GM23338 (cell line): ENCODE measurements around the gene OR9I1. TPM values are rescaled to one million over a fixed set of nuclear protein-coding genes. Genes with fewer than 3 reads are reported as not detected.

ENCODE experiments used
- ATAC-seq: fragments of 200-7000 bp; cut with Tn5 transposase; 3 replicates; pipeline ENCODE4 v1.9.1; 2020
- DNase-seq: peaks from one replicate; pipeline ENCODE4 v3.0.0-alpha.2; 2015; ENCODE audit warnings: low spot score
- H2AFZ ChIP-seq: fragments of 200-600 bp; sonication (generic); 2 replicates; pipeline ENCODE4 v1.8.0; 2016; ENCODE audit warnings: antibody characterized with exemption, mild to moderate bottlenecking, moderate library complexity
- H3F3A ChIP-seq: fragments of 200-600 bp; sonication (generic); replicated peaks from 2 replicates; pipeline ENCODE4 v1.8.0; 2017; ENCODE audit warnings: antibody characterized with exemption, mixed run types, low read depth
- H3K27ac ChIP-seq: fragments of 200-600 bp; sonication (generic); 2 replicates; pipeline ENCODE4 v1.6.1; 2016; ENCODE audit warnings: low read depth
- H3K27me3 ChIP-seq: fragments of 200-600 bp; sonication (generic); 2 replicates; pipeline ENCODE4 v1.8.0; 2016; ENCODE audit warnings: mild to moderate bottlenecking, mixed run types, moderate library complexity; ENCODE audit not compliant: insufficient read depth
- H3K36me3 ChIP-seq: fragments of 200-600 bp; sonication (generic); 2 replicates; pipeline ENCODE4 v1.8.0; 2016; ENCODE audit warnings: mild to moderate bottlenecking; ENCODE audit not compliant: insufficient read depth
- H3K4me1 ChIP-seq: fragments of 200-600 bp; sonication (generic); 2 replicates; pipeline ENCODE4 v1.8.0; 2016; ENCODE audit warnings: mild to moderate bottlenecking, moderate library complexity; ENCODE audit not compliant: insufficient read depth
- H3K4me2 ChIP-seq: fragments of 200-600 bp; sonication (generic); 2 replicates; pipeline ENCODE4 v1.7.1; 2017; ENCODE audit warnings: mixed run types
- H3K4me3 ChIP-seq: fragments of 200-600 bp; sonication (generic); 2 replicates; pipeline ENCODE4 v1.6.1; 2016; ENCODE audit warnings: mixed run types
- H3K79me2 ChIP-seq: fragments of 200-600 bp; sonication (generic); replicated peaks from 2 replicates; pipeline ENCODE4 v1.8.0; 2017; ENCODE audit warnings: mild to moderate bottlenecking; ENCODE audit not compliant: insufficient read depth
- H3K9me2 ChIP-seq: fragments of 200-600 bp; sonication (generic); 2 replicates; pipeline ENCODE4 v1.8.0; 2017; ENCODE audit not compliant: insufficient read depth
- H4K20me1 ChIP-seq: fragments of 200-600 bp; sonication (generic); replicated peaks from 2 replicates; pipeline ENCODE4 v1.8.0; 2017; ENCODE audit warnings: mild to moderate bottlenecking; ENCODE audit not compliant: insufficient read depth
- H3K27ac Mint-ChIP-seq: 2 replicates; pipeline ENCODE4 v1.8.0; 2020; ENCODE audit warnings: inconsistent platforms, mild to moderate bottlenecking, moderate library complexity, mixed read lengths
- H3K27me3 Mint-ChIP-seq: 3 replicates; pipeline ENCODE4 v1.8.0; 2022; ENCODE audit warnings: low read depth, mild to moderate bottlenecking, moderate library complexity, mixed read lengths, inconsistent platforms; ENCODE audit not compliant: insufficient read depth, poor library complexity
- H3K36me3 Mint-ChIP-seq: 3 replicates; pipeline ENCODE4 v1.8.0; 2021; ENCODE audit warnings: low read depth, mild to moderate bottlenecking, inconsistent platforms, moderate library complexity, mixed read lengths
- H3K4me1 Mint-ChIP-seq: 3 replicates; pipeline ENCODE4 v1.8.0; 2020; ENCODE audit warnings: mild to moderate bottlenecking, inconsistent platforms, mixed read lengths
- H3K4me3 Mint-ChIP-seq: 3 replicates; pipeline ENCODE4 v1.8.0; 2021; ENCODE audit warnings: moderate library complexity, mild to moderate bottlenecking, inconsistent platforms, mixed read lengths
- H3K9me3 Mint-ChIP-seq: 3 replicates; pipeline ENCODE4 v1.8.0; 2020; ENCODE audit warnings: moderate library complexity, mild to moderate bottlenecking, inconsistent platforms, mixed read lengths
- CREB1 ChIP-seq: fragments of 250-450 bp; sonication (Bioruptor Pico); IDR thresholded peaks from 2 replicates; pipeline ENCODE4 v1.5.0; 2020; ENCODE audit warnings: low read depth, mild to moderate bottlenecking, moderate library complexity
- EZH2 ChIP-seq: fragments of 200-600 bp; sonication (generic); IDR thresholded peaks from one replicate; pipeline ENCODE4 v1.8.0; 2017; ENCODE audit warnings: antibody characterized with exemption, mild to moderate bottlenecking, low read depth; ENCODE audit not compliant: unreplicated experiment
- EZH2phosphoT487 ChIP-seq: fragments of 200-600 bp; sonication (generic); IDR thresholded peaks from one replicate; pipeline ENCODE4 v1.8.1; 2018; ENCODE audit warnings: antibody characterized with exemption; ENCODE audit not compliant: unreplicated experiment
- JUNB ChIP-seq: IDR thresholded peaks from one replicate; pipeline ENCODE4 v1.6.1; 2016; ENCODE audit warnings: antibody characterized with exemption; ENCODE audit not compliant: unreplicated experiment
- NANOG ChIP-seq: IDR thresholded peaks from 2 replicates; pipeline ENCODE4 v1.6.1; 2016; ENCODE audit warnings: antibody characterized with exemption, borderline replicate concordance
- POLR2AphosphoS5 ChIP-seq: IDR thresholded peaks from 2 replicates; pipeline ENCODE4 v1.6.1; 2016; ENCODE audit warnings: antibody characterized with exemption, low read depth
- REST ChIP-seq: IDR thresholded peaks from one replicate; pipeline ENCODE4 v1.6.1; 2018; ENCODE audit warnings: antibody characterized with exemption; ENCODE audit not compliant: unreplicated experiment
- STAT1 ChIP-seq: IDR thresholded peaks from one replicate; pipeline ENCODE4 v1.6.1; 2016; ENCODE audit warnings: antibody characterized with exemption; ENCODE audit not compliant: unreplicated experiment
- ZNF331 ChIP-seq: fragments of 250-450 bp; sonication (Bioruptor Pico); IDR thresholded peaks from 2 replicates; pipeline ENCODE4 v1.5.0; 2020; ENCODE audit warnings: low read depth, mild to moderate bottlenecking, moderate library complexity
- polyA plus RNA-seq: library from polyadenylated mRNA; unstranded; fragments of >200 nt; fragmentation: Nextera tagmentation; extraction: Ambion mirVana; gene quantifications from 2 replicates; pipeline ENCODE4 v1.2.1, GENCODE V29; 2016
- total RNA-seq: library from RNA; depleted of rRNA; stranded (reverse); fragments of >200 nt; shearing (Covaris generic); gene quantifications from 2 replicates; pipeline ENCODE4 v1.2.3, GENCODE V29; 2014
- TF ChIP-seq, protein P1 (sequence below), 2 experiments: fragments of 200-600 bp in 1 of 2; sonication (generic) in 1 of 2; conservative IDR thresholded peaks; 2 replicates each; pipeline versions ENCODE4 v1.5.1 to v1.6.1; 2016 to 2017; ENCODE audit warnings: antibody characterized with exemption in 2 of 2, low read depth in 2 of 2, mild to moderate bottlenecking in 2 of 2, moderate library complexity in 1 of 2
- TF ChIP-seq, protein P2 (sequence below): IDR thresholded peaks from 2 replicates; pipeline ENCODE4 v1.6.1; 2016; ENCODE audit warnings: antibody characterized with exemption

Gene OR9I1
- total and polyA plus RNA-seq, 2 experiments from 2014 or later = not detected

GRCh38 chr11:58164990-58165389 lies 39.7 kb upstream of the OR9I1 start:
- no peaks in the 10 kb centered on the region for H3F3A ChIP-seq
- H3K36me3 ChIP-seq = no peaks in the 10 kb centered on the region
- Mint-ChIP-seq H3K4me3 (no peak overlapping the region), H3K27me3 (peaks cover 4% of the 10 kb centered on the region), H3K9me3 (no peaks in the 10 kb centered on the region), H3K27ac (no peak overlapping the region), H3K4me1 (peaks cover 3% of the 10 kb centered on the region; the same call in 2 of the 3 replicates), H3K36me3 (no peaks in the 10 kb centered on the region)
- no peak overlapping the region for H3K4me3 ChIP-seq
- H3K27ac ChIP-seq = no peak overlapping the region
- H4K20me1 ChIP-seq = no peaks in the 10 kb centered on the region
- peak overlapping the region; percentile 33; the same call in 1 of the 2 replicates for H2AFZ ChIP-seq
- H3K79me2 ChIP-seq = no peaks in the 10 kb centered on the region
- no peak overlapping the region for H3K4me2 ChIP-seq
- no peak for ATAC-seq
- TF ChIP-seq EZH2phosphoT487 (no peak), REST (no peak), NANOG (no peak), POLR2AphosphoS5 (no peak), STAT1 (no peak), ZNF331 (no peak), JUNB (no peak), EZH2 (no peak), CREB1 (no peak)
- TF ChIP-seq, protein P1, sequence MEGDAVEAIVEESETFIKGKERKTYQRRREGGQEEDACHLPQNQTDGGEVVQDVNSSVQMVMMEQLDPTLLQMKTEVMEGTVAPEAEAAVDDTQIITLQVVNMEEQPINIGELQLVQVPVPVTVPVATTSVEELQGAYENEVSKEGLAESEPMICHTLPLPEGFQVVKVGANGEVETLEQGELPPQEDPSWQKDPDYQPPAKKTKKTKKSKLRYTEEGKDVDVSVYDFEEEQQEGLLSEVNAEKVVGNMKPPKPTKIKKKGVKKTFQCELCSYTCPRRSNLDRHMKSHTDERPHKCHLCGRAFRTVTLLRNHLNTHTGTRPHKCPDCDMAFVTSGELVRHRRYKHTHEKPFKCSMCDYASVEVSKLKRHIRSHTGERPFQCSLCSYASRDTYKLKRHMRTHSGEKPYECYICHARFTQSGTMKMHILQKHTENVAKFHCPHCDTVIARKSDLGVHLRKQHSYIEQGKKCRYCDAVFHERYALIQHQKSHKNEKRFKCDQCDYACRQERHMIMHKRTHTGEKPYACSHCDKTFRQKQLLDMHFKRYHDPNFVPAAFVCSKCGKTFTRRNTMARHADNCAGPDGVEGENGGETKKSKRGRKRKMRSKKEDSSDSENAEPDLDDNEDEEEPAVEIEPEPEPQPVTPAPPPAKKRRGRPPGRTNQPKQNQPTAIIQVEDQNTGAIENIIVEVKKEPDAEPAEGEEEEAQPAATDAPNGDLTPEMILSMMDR (conservative IDR thresholded peaks at IDR 0.05; ENCODE audit: low read depth in 2 of 2) = no peak
- DNase-seq = no peak
- peaks cover 9% of the 10 kb centered on the region; the same call in 1 of the 2 replicates for H3K9me2 ChIP-seq
- no peaks in the 10 kb centered on the region for H3K27me3 ChIP-seq
- no peaks in the 10 kb centered on the region for H3K4me1 ChIP-seq

DNA sequence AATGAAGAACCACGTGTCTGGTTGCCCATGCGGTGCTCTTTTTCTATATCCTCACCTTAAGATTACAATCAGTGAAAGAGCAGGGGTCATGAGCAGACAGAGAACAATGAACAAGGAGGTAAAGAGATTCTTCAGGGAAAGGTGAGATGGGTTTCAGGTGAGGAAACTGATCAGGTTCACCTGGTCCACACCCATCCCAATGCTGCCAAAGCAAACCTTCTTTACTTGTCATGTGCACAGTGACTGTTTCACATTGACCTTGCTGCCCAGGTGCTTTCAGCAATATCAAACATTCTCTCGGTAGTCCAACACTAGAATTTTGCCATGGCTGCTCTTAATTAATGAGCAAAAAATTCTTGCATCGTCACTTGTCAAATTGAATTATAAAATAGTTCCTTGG lies 39.1 kb upstream of the OR9I1 start:
- Histone ChIP-seq H3F3A (no peaks in the 10 kb centered on the region), H3K27ac (no peak overlapping the region), H3K79me2 (no peaks in the 10 kb centered on the region), H2AFZ (peak overlapping the region; percentile 33; the same call in 1 of the 2 replicates), H3K4me1 (no peaks in the 10 kb centered on the region), H3K4me3 (no peak overlapping the region), H3K36me3 (no peaks in the 10 kb centered on the region), H4K20me1 (no peaks in the 10 kb centered on the region), H3K4me2 (no peak overlapping the region), H3K27me3 (no peaks in the 10 kb centered on the region), H3K9me2 (0 out of 2 replicates have a peak, but pooled peaks cover 9% of the 10 kb centered on the region)
- ATAC-seq = no peak
- no peaks in the 10 kb centered on the region for H3K9me3 Mint-ChIP-seq
- peaks cover 4% of the 10 kb centered on the region for H3K27me3 Mint-ChIP-seq
- no peak for DNase-seq
- H3K4me3 Mint-ChIP-seq = no peak overlapping the region
- no peaks in the 10 kb centered on the region for H3K36me3 Mint-ChIP-seq
- H3K27ac Mint-ChIP-seq = no peak overlapping the region
- peaks cover 3% of the 10 kb centered on the region; the same call in 2 of the 3 replicates for H3K4me1 Mint-ChIP-seq
- TF ChIP-seq, protein P1 (conservative IDR thresholded peaks at IDR 0.05; ENCODE audit: low read depth in 2 of 2) = no peak
- TF ChIP-seq, protein P2, sequence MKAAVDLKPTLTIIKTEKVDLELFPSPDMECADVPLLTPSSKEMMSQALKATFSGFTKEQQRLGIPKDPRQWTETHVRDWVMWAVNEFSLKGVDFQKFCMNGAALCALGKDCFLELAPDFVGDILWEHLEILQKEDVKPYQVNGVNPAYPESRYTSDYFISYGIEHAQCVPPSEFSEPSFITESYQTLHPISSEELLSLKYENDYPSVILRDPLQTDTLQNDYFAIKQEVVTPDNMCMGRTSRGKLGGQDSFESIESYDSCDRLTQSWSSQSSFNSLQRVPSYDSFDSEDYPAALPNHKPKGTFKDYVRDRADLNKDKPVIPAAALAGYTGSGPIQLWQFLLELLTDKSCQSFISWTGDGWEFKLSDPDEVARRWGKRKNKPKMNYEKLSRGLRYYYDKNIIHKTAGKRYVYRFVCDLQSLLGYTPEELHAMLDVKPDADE = no peak
- no peak for TF ChIP-seq CREB1
- no peak for TF ChIP-seq EZH2phosphoT487
- TF ChIP-seq JUNB = no peak
- no peak for TF ChIP-seq ZNF331
- no peak for TF ChIP-seq REST
- TF ChIP-seq EZH2 = no peak
- no peak for TF ChIP-seq POLR2AphosphoS5
